ENCODE measurements around the gene STATH. TPM values are rescaled to one million over a fixed set of nuclear protein-coding genes. Genes with fewer than 3 reads are reported as not detected.
A peak's percentile ranks its signal among the peaks of the same experiment; 100 is the strongest.

The STATH gene
- total RNA-seq, 1 donor from 2014 or later, result not detected

GRCh38 chr4:69999420-69999819 lies 3.7 kb downstream of the STATH start:
- Mint-ChIP-seq H3K9me3 (ENCODE audit: unreplicated experiment) (no peaks in the 10 kb centered on the region), H3K36me3 (ENCODE audit: low read depth, unreplicated experiment) (no peaks in the 10 kb centered on the region), H3K4me3 (ENCODE audit: unreplicated experiment) (no peak overlapping the region), H3K27ac (ENCODE audit: unreplicated experiment) (no peak overlapping the region), H3K4me1 (ENCODE audit: low read depth, unreplicated experiment) (no peaks in the 10 kb centered on the region), H3K27me3 (ENCODE audit: low read depth, unreplicated experiment) (no peaks in the 10 kb centered on the region)
- no peak for FAIRE-seq
- H3K27me3 ChIP-seq (ENCODE audit: insufficient read depth, low read length), result no peaks in the 10 kb centered on the region
- no peak overlapping the region for H3K4me2 ChIP-seq (ENCODE audit: low read length)
- no peak overlapping the region for H3K4me3 ChIP-seq (ENCODE audit: insufficient read depth, low read depth, low read length)
- no peak overlapping the region for H3K27ac ChIP-seq (ENCODE audit: low read depth, low read length)
- no peak overlapping the region for H3K9ac ChIP-seq (ENCODE audit: low read length)
- H3K4me1 ChIP-seq (ENCODE audit: insufficient read depth, low read length), result no peaks in the 10 kb centered on the region
- no peaks in the 10 kb centered on the region for H3K79me2 ChIP-seq (ENCODE audit: insufficient read depth, low read length)
- DNase-seq (ENCODE audit: low read depth), result peak; percentile 4
- no peaks in the 10 kb centered on the region for H4K20me1 ChIP-seq (ENCODE audit: insufficient read depth, low read length)
- TF ChIP-seq EZH2 (IDR thresholded peaks at IDR 0.05; ENCODE audit: insufficient read depth, low read length), result no peak
- no peak for TF ChIP-seq CTCF (IDR thresholded peaks at IDR 0.05; ENCODE audit: insufficient read depth, low read depth, low read length)
- H3K36me3 ChIP-seq (ENCODE audit: insufficient read depth, low read length), result no peaks in the 10 kb centered on the region
- H2AFZ ChIP-seq (ENCODE audit: low read depth, low read length), result no peak overlapping the region
- no peaks in the 10 kb centered on the region for H3K9me3 ChIP-seq (ENCODE audit: insufficient read depth, low read depth, low read length)

DNA sequence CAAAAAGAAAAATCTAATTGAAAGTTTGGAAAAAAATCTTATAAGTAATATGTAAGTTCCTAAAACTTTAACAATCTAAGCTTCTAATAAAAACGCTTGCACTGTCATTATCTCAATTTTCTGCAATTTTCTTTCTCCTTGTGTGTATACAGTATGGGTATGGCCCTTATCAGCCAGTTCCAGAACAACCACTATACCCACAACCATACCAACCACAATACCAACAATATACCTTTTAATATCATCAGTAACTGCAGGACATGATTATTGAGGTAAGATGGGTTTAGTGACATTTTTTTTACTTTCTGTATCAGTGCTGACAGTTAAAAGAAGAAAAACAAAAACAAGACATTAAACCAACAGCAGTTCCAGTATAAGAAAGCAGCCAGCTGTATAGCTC lies 4.9 kb downstream of the STATH start:
- Histone ChIP-seq H3K27me3 (ENCODE audit: insufficient read depth, low read length) (no peaks in the 10 kb centered on the region), H3K9me3 (ENCODE audit: insufficient read depth, low read depth, low read length) (no peaks in the 10 kb centered on the region), H3K4me2 (ENCODE audit: low read length) (no peak overlapping the region), H3K27ac (ENCODE audit: low read depth, low read length) (no peak overlapping the region), H3K4me3 (ENCODE audit: insufficient read depth, low read depth, low read length) (no peak overlapping the region), H3K79me2 (ENCODE audit: insufficient read depth, low read length) (no peaks in the 10 kb centered on the region), H3K9ac (ENCODE audit: low read length) (no peak overlapping the region), H3K4me1 (ENCODE audit: insufficient read depth, low read length) (no peaks in the 10 kb centered on the region), H4K20me1 (ENCODE audit: insufficient read depth, low read length) (no peaks in the 10 kb centered on the region), H3K36me3 (ENCODE audit: insufficient read depth, low read length) (no peaks in the 10 kb centered on the region), H2AFZ (ENCODE audit: low read depth, low read length) (no peak overlapping the region)
- TF ChIP-seq EZH2 (IDR thresholded peaks at IDR 0.05; ENCODE audit: insufficient read depth, low read length) (no peak), CTCF (IDR thresholded peaks at IDR 0.05; ENCODE audit: insufficient read depth, low read depth, low read length) (no peak)
- H3K27me3 Mint-ChIP-seq (ENCODE audit: low read depth, unreplicated experiment), result no peaks in the 10 kb centered on the region
- no peaks in the 10 kb centered on the region for H3K9me3 Mint-ChIP-seq (ENCODE audit: unreplicated experiment)
- no peak overlapping the region for H3K27ac Mint-ChIP-seq (ENCODE audit: unreplicated experiment)
- H3K36me3 Mint-ChIP-seq (ENCODE audit: low read depth, unreplicated experiment), result no peaks in the 10 kb centered on the region
- H3K4me1 Mint-ChIP-seq (ENCODE audit: low read depth, unreplicated experiment), result no peaks in the 10 kb centered on the region
- FAIRE-seq (no peak), DNase-seq (ENCODE audit: low read depth) (no peak)
- H3K4me3 Mint-ChIP-seq (ENCODE audit: unreplicated experiment), result no peak overlapping the region

DNA sequence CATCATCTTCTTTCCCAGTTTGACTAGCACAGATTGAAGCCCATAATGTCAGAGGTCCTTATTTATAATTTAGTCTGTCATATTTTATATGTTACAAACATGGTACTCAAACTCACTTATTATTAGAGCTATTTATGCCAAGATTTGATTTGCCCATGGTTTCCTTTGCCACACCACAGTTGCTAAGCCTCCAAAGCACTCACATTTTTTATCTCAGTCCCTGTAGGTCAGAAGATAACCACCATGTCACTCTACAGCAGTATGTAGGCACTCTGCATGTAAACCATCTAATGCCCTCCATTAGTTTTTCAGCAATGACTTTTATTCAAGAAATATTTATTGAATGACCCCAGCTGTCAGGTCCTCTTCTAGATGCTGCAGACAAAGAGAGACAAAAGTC lies 6.7 kb downstream of the STATH start:
- no peak for TF ChIP-seq EZH2 (IDR thresholded peaks at IDR 0.05; ENCODE audit: insufficient read depth, low read length)
- no peak for TF ChIP-seq CTCF (IDR thresholded peaks at IDR 0.05; ENCODE audit: insufficient read depth, low read depth, low read length)
- FAIRE-seq (no peak), DNase-seq (ENCODE audit: low read depth) (no peak)
- H3K9me3 Mint-ChIP-seq (ENCODE audit: unreplicated experiment), result no peaks in the 10 kb centered on the region
- Histone ChIP-seq H3K36me3 (ENCODE audit: insufficient read depth, low read length) (no peaks in the 10 kb centered on the region), H2AFZ (ENCODE audit: low read depth, low read length) (no peak overlapping the region), H3K9ac (ENCODE audit: low read length) (no peak overlapping the region), H3K79me2 (ENCODE audit: insufficient read depth, low read length) (no peaks in the 10 kb centered on the region), H3K27me3 (ENCODE audit: insufficient read depth, low read length) (no peaks in the 10 kb centered on the region), H3K27ac (ENCODE audit: low read depth, low read length) (no peak overlapping the region), H3K9me3 (ENCODE audit: insufficient read depth, low read depth, low read length) (no peaks in the 10 kb centered on the region), H3K4me1 (ENCODE audit: insufficient read depth, low read length) (no peaks in the 10 kb centered on the region), H3K4me2 (ENCODE audit: low read length) (no peak overlapping the region), H4K20me1 (ENCODE audit: insufficient read depth, low read length) (no peaks in the 10 kb centered on the region), H3K4me3 (ENCODE audit: insufficient read depth, low read depth, low read length) (no peak overlapping the region)
- no peaks in the 10 kb centered on the region for H3K4me1 Mint-ChIP-seq (ENCODE audit: low read depth, unreplicated experiment)
- no peak overlapping the region for H3K4me3 Mint-ChIP-seq (ENCODE audit: unreplicated experiment)
- H3K27ac Mint-ChIP-seq (ENCODE audit: unreplicated experiment), result no peak overlapping the region
- no peaks in the 10 kb centered on the region for H3K36me3 Mint-ChIP-seq (ENCODE audit: low read depth, unreplicated experiment)
- H3K27me3 Mint-ChIP-seq (ENCODE audit: low read depth, unreplicated experiment), result no peaks in the 10 kb centered on the region

Measured in astrocyte (in vitro differentiated cells and primary cell).